ENCODE results near the gene CLPTM1L.

CLPTM1L gene

DNA sequence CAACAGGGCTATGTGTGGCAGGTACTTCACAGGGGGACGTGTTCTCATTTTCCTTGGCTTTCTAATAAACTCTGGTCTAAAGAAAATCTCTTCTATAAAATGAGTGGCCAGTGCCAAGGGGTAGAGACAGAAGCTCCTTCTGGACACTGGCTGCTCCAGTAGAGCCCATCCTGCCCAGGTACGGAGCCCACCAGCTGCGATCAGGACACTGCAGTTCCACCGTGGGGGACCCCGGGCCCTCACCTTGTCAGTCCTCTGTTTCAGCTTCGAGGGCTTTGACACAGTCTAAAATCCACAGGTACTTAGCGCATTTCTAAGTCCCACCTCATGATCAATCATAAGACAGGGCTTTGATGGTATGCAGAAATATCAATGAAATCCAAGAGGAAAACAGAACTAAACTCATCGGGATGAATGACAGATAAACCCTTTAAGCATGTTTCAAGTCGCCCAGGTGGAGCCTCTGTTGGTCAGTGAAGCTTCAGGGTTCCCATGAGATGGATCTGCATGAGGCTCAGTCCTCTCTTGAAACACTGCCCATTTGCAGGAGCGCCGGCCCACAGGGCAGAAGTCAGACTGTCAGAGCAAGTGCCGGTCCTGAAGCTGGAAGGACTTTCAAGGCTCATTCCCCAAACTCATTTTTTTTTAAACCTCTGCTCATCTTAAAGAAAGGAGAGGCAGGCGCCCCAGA is 29.7 kb downstream of the CLPTM1L start:
- DNase-seq (ENCODE audit: low read depth): no peak

- no peak for DNase-seq (ENCODE audit: low read depth)
Measured at GRCh38 chr5:1314564-1314982, 30.3 kb downstream of the CLPTM1L start.

DNA sequence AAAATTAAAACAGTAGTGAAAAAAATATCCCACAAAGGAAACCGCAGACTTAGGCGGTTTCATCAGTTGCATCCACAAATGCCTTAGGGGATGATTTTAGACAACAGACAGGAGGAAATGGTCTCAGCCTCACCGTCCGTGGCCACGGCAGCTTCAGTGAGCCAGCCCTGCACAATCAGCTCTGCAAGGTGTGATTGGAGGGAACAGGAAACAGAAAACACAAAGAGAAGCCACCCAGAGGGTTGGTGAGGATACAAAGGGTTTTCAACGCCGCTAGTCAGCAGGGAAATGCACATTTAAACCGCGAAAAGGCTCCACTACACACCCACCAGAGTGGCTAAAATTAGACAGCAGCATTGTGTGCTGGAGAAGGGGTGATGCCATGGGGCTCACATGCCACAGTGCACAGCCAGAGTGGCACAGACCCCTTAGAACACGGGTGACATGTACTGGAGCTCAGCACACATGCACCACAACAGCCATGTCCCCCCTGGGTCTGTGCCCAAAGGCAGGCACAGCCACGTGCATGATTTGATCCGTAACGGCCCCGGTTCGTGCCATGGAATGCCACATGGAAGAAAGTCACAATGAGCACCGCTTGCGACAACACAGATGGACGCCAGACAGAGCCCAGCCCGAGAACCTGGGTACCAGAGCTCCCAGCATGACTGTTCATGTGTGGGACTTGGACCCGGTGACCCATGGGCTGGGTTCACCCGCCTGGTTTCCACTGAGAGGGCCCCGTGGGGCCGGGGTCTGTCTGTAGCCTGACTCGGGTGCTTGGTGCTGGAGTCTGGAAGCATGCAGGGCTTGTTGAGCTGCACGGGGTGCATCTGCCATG is 31.7 kb downstream of the CLPTM1L start:
- no peak for DNase-seq (ENCODE audit: low read depth)

GRCh38 chr5:1312206-1312605 is 32.7 kb downstream of the CLPTM1L start:
- no peak for DNase-seq (ENCODE audit: low read depth)

GRCh38 chr5:1311439-1312055 is 33.4 kb downstream of the CLPTM1L start:
- DNase-seq (ENCODE audit: low read depth): no peak

DNA sequence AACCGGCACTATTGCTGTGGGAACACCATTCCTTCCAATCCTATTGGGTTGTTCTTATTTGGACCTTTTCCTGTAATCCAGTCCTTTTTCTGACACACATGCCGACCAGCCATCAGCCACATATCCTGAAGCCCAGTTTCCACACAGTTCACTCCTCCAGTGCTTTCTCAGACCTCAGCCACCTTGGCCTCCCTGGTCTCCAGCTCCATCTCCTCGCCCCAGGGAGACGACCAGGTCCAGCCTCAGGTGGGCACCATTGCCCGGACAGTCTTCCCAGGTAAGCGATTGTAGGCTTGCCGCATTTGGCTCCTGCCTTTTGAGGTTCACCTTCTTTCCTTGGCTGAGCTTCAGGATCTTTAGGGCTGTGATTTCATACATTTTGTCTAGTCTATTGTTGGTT is 34.8 kb downstream of the CLPTM1L start:
- DNase-seq (ENCODE audit: low read depth): no peak

- no peak for DNase-seq (ENCODE audit: low read depth)
Measured at GRCh38 chr5:1304033-1304432, 40.9 kb downstream of the CLPTM1L start.

- no peak for DNase-seq (ENCODE audit: low read depth)
Measured at GRCh38 chr5:1302258-1302657, 42.6 kb downstream of the CLPTM1L start.

DNA sequence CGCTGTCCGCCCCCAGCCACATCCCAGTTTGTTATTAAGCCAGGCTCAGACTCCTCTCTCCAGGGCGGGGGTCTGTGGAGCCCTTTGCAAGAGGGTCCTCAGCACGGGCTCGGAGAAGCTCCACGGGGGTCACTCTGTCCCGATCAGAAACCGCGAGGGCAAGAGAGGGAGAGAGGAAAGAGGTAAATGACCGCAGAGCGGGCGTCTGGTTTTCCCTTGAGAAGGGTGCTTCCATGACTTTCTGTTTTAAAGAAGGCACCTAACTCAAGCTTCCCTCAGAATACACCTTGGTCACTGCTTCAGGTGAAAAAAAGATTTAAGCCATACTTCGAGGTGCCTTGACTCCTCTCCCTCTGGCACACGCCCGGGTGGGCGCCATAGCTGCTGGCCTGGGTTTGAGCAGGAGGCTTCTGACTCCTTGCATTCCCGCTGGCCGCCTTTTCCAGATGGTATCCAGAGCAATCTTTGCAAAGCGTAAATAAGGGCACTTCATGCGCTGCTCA is 44.3 kb downstream of the CLPTM1L start:
- no peak for DNase-seq (ENCODE audit: low read depth)

DNA sequence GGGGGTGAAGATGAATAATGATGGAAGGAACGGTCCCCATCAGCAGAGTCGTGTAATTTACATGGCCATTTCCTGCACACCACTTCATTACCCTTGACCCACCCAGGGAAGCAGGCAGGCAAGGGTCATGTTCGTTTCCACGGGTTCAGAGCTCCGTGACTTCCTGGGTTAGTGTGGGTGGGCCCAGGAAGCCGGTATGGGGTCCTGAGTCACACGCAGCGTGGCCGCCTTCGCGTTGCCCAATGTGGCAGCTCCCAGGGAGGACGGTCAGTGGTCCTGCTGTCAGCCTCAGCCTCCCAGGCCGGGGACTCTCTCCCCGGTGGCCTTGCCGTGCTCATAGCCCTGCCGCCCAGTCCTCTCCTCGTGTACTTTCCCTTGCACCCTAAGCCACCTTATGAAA is 44.9 kb downstream of the CLPTM1L start:
- no peak for DNase-seq (ENCODE audit: low read depth)

- no peak for DNase-seq (ENCODE audit: low read depth)
Measured at GRCh38 chr5:1299511-1299850, 45.4 kb downstream of the CLPTM1L start.

DNA sequence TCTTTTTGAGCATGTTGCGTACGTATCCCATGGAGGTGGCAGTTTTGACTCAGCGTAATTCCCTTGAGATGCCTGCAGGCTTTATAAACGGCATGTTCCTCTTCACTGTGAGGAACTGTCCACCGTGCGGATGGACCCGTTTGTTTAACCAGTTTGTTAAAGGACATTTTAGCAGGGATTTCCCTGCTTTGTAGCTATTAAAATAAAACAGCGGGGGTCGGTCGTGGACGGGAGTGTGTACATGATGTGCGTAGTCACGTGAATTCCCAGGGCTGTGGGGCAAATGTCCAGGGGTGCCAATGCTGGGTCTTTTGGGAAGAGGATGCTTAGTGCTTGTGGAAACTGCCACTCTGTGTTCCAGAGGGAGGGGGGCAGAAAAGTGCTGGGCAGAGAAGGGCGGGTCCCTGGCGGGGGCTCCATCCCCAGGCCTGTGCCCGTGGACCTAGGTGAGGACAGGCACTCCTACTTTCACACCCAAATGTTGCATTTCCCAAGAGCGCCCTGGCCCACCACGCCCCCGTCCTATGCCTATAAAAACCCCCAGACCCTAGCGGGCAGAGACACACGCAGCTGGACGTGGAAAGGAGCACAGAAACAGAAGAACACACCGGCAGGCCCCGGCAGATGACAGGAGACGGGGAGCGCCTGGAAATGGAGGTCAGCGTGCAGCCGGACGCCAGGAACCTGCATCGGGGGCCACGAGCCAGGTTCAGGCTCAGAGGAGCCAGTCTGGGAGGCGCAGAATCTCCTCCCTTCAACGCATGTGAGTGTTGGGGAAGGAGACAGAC is 46.0 kb downstream of the CLPTM1L start:
- no peak for DNase-seq (ENCODE audit: low read depth)

DNA sequence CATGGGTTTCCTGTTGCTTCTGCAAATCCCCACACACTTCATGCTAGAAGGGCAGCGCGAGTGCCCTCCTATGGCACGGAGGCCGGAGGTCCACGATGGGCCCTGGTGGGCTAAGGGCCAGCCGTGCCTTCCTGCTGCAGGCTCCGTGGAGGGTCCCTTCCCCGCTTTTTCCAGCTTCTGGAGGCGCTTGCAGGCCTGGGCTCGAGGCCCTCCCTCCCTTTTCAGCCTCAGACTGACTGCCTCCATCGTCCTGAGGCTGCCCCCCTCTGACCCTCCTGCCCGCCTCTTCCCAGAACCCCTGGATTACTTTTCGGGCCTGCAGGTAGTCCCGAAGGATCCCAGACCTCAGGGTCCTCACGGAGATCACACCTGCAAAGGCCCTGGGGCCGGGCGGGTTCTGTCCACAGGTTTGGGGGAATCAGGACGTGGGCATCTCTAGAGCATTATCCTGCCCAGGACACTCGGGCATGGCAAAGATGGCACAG is 46.8 kb downstream of the CLPTM1L start:
- no peak for DNase-seq (ENCODE audit: low read depth)

DNA sequence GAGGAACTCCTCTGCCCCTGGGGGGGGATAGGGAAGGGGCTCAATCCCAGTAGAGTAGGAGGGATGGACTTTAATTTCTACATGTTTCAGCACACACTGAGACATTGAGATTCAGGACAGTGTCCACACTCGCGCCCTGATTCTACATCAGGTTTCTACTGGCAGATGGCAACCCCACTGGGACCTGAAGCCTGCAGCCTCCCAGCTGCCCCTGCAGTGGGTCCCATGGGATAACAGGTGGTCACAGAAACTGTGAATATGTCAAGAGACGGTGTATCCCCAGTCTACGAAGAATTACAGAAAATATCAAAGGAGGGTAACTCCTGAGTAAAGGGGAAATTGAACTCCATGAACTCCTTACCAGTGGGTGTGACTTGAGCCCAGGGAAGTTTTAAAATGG is 47.7 kb downstream of the CLPTM1L start:
- no peak for DNase-seq (ENCODE audit: low read depth)

DNA sequence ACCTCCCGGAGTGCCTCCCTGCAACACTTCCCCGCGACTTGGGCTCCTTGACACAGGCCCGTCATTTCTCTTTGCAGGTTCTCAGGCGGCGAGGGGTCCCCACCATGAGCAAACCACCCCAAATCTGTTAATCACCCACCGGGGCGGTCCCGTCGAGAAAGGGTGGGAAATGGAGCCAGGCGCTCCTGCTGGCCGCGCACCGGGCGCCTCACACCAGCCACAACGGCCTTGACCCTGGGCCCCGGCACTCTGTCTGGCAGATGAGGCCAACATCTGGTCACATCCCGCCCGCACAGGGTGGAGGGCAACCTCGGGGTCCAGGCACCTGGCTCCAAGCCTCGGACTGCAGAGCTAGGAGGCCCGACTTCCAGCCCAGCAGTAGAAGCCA is 49.3 kb downstream of the CLPTM1L start:
- DNase-seq (ENCODE audit: low read depth): no peak

- DNase-seq (ENCODE audit: low read depth): no peak
Measured at GRCh38 chr5:1294835-1295649, 49.9 kb downstream of the CLPTM1L start, which contains the start of gene TERT. Gene TERT (minus strand): TSS chr5:1295068. CDS start chr5:1294989, 79 bp downstream.

DNA sequence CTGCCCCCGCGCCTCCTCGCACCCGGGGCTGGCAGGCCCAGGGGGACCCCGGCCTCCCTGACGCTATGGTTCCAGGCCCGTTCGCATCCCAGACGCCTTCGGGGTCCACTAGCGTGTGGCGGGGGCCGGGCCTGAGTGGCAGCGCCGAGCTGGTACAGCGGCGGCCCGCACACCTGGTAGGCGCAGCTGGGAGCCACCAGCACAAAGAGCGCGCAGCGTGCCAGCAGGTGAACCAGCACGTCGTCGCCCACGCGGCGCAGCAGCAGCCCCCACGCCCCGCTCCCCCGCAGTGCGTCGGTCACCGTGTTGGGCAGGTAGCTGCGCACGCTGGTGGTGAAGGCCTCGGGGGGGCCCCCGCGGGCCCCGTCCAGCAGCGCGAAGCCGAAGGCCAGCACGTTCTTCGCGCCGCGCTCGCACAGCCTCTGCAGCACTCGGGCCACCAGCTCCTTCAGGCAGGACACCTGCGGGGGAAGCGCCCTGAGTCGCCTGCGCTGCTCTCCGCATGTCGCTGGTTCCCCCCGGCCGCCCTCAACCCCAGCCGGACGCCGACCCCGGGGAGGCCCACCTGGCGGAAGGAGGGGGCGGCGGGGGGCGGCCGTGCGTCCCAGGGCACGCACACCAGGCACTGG is 50.6 kb downstream of the CLPTM1L start:
- DNase-seq (ENCODE audit: low read depth): no peak

GRCh38 chr5:1293416-1294205 is 51.3 kb downstream of the CLPTM1L start:
- no peak for DNase-seq (ENCODE audit: low read depth)

- no peak for DNase-seq (ENCODE audit: low read depth)
Measured at GRCh38 chr5:1292846-1293415, 52.0 kb downstream of the CLPTM1L start.

Measured in non-pigmented ciliary epithelial cell (primary cell).